IMR-90 (cell line): ENCODE measurements around the gene MFN2. TPM values are rescaled to one million over a fixed set of nuclear protein-coding genes. Genes with fewer than 3 reads are reported as not detected.

Experiments used
- ATAC-seq: fragments of 200-7000 bp; cut with Tn5 transposase; 2 replicates; pipeline ENCODE4 v1.9.1; 2020; ENCODE audit warnings: low read depth, mild to moderate bottlenecking, moderate library complexity
- BruUV-seq: library from RNA; stranded (reverse); fragments of 400-500 nt; replicated peaks from 2 replicates; lab custom pipeline; 2021; lab: Mats Ljungman, UMichigan
- CTCF ChIA-PET: fragments of 300-600 bp; formaldehyde crosslinking; extraction: SDS; loops from one replicate; lab custom pipeline; 2021; ENCODE audit warnings: antibody characterized with exemption; lab: Yijun Ruan, JAX
- POLR2A ChIA-PET: fragments of 300-600 bp; sonication (Branson Sonifier 250); formaldehyde crosslinking; loops from one replicate; lab custom pipeline; 2022; ENCODE audit warnings: antibody characterized with exemption; ENCODE audit not compliant: unreplicated experiment; lab: Charles Lee
- DNase-seq: peaks from one replicate; pipeline ENCODE4 v3.0.0; 2013
- H2AFZ ChIP-seq: replicated peaks from 2 replicates; pipeline ENCODE3; 2013; ENCODE audit warnings: low read length, mild to moderate bottlenecking; ENCODE audit not compliant: poor library complexity
- H2AK5ac ChIP-seq: 2 replicates; pipeline ENCODE4 v1.6.1; 2013; ENCODE audit warnings: low read depth, low read length, inconsistent platforms
- H2AK9ac ChIP-seq: replicated peaks from 2 replicates; pipeline ENCODE3; 2013; ENCODE audit warnings: mild to moderate bottlenecking, low read depth, low read length, moderate library complexity; ENCODE audit not compliant: poor library complexity
- H2BK120ac ChIP-seq: 2 replicates; pipeline ENCODE4 v1.6.1; 2013; ENCODE audit warnings: low read depth, low read length, inconsistent platforms
- H2BK15ac ChIP-seq: 3 replicates; pipeline ENCODE4 v1.6.1; 2013; ENCODE audit warnings: low read depth, low read length, inconsistent platforms
- H2BK20ac ChIP-seq: 2 replicates; pipeline ENCODE4 v1.6.1; 2013; ENCODE audit warnings: low read depth, mild to moderate bottlenecking, inconsistent platforms, low read length, moderate library complexity
- H2BK5ac ChIP-seq: 2 replicates; pipeline ENCODE4 v1.6.1; 2013; ENCODE audit warnings: mild to moderate bottlenecking, low read depth, low read length, inconsistent platforms; ENCODE audit not compliant: poor library complexity, severe bottlenecking
- H3K14ac ChIP-seq: replicated peaks from 2 replicates; pipeline ENCODE4 v1.6.1; 2013; ENCODE audit warnings: low read depth, low read length, inconsistent platforms
- H3K18ac ChIP-seq: 2 replicates; pipeline ENCODE4 v1.6.1; 2013; ENCODE audit warnings: low read depth, low read length, control low read depth
- H3K23ac ChIP-seq: 2 replicates; pipeline ENCODE4 v1.6.1; 2013; ENCODE audit warnings: low read depth, low read length, inconsistent platforms
- H3K27ac ChIP-seq: 2 replicates; pipeline ENCODE4 v1.5.1; 2013; ENCODE audit warnings: mild to moderate bottlenecking, control low read depth, low read length; ENCODE audit not compliant: insufficient read depth
- H3K27me3 ChIP-seq: 2 replicates; pipeline ENCODE4 v1.6.1; 2013; ENCODE audit warnings: low read length; ENCODE audit not compliant: control insufficient read depth, insufficient read depth
- H3K36me3 ChIP-seq: 2 replicates; pipeline ENCODE4 v1.6.1; 2013; ENCODE audit warnings: low read length, mixed read lengths; ENCODE audit not compliant: control insufficient read depth, insufficient read depth
- H3K4ac ChIP-seq: 2 replicates; pipeline ENCODE4 v1.6.1; 2013; ENCODE audit warnings: low read depth, low read length, inconsistent platforms
- H3K4me1 ChIP-seq: 2 replicates; pipeline ENCODE4 v1.6.1; 2013; ENCODE audit warnings: low read length, mixed read lengths; ENCODE audit not compliant: control insufficient read depth, insufficient read depth
- H3K4me2 ChIP-seq: 2 replicates; pipeline ENCODE4 v1.6.1; 2013; ENCODE audit warnings: low read depth, mild to moderate bottlenecking, control low read depth, low read length, moderate library complexity
- H3K4me3 ChIP-seq: 2 replicates; pipeline ENCODE4 v1.5.1; 2013; ENCODE audit warnings: low read depth, mild to moderate bottlenecking, control low read depth, low read length, moderate library complexity; ENCODE audit not compliant: insufficient read depth
- H3K56ac ChIP-seq: 2 replicates; pipeline ENCODE4 v1.6.1; 2013; ENCODE audit warnings: low read length, inconsistent platforms; ENCODE audit not compliant: insufficient read depth; ENCODE audit errors: extremely low read depth
- H3K79me1 ChIP-seq, 2 experiments: 2 replicates each; pipeline ENCODE4 v1.6.1; 2013; ENCODE audit warnings: low read length in 2 of 2, inconsistent platforms in 1 of 2, low read depth in 1 of 2
- H3K9ac ChIP-seq: 2 replicates; pipeline ENCODE4 v1.6.1; 2013; ENCODE audit warnings: low read depth, low read length, control low read depth
- H3K9me1 ChIP-seq: 2 replicates; pipeline ENCODE4 v1.6.1; 2013; ENCODE audit warnings: low read length, inconsistent platforms; ENCODE audit not compliant: insufficient read depth
- H3K9me3 ChIP-seq: 2 replicates; pipeline ENCODE4 v1.6.1; 2013; ENCODE audit warnings: low read length; ENCODE audit not compliant: control insufficient read depth, insufficient read depth
- H4K20me1 ChIP-seq: 2 replicates; pipeline ENCODE4 v1.6.1; 2013; ENCODE audit warnings: low read length, inconsistent platforms; ENCODE audit not compliant: insufficient read depth
- H4K5ac ChIP-seq: 2 replicates; pipeline ENCODE4 v1.6.1; 2013; ENCODE audit warnings: mild to moderate bottlenecking, low read depth, low read length, control low read depth
- H4K8ac ChIP-seq, 2 experiments: 2 replicates each; pipeline ENCODE4 v1.6.1; 2013; ENCODE audit warnings: low read depth in 2 of 2, low read length in 2 of 2, control low read depth in 1 of 2, inconsistent platforms in 1 of 2
- H4K91ac ChIP-seq: 2 replicates; pipeline ENCODE4 v1.6.1; 2013; ENCODE audit warnings: low read depth, low read length, inconsistent platforms; ENCODE audit not compliant: insufficient read depth
- BHLHE40 ChIP-seq: fragments of 150-350 bp; IDR thresholded peaks from 2 replicates; pipeline ENCODE4 v1.6.1; 2016; ENCODE audit warnings: mild to moderate bottlenecking, low read depth, low read length
- CEBPB ChIP-seq: IDR thresholded peaks from 2 replicates; pipeline ENCODE4 v1.6.1; 2012; ENCODE audit warnings: low read depth, low read length, improper control_type of control experiment
- CHD1 ChIP-seq: IDR thresholded peaks from 2 replicates; pipeline ENCODE4 v1.6.1; 2012; ENCODE audit warnings: low read depth, low read length, improper control_type of control experiment
- CTCF ChIP-seq: conservative IDR thresholded peaks from 2 replicates; pipeline ENCODE4 v1.5.1; 2012; ENCODE audit warnings: mild to moderate bottlenecking, low read depth, low read length, improper control_type of control experiment
- FOS ChIP-seq: fragments of 150-350 bp; IDR thresholded peaks from 2 replicates; pipeline ENCODE4 v1.6.1; 2016; ENCODE audit warnings: low read depth, low read length
- MAFK ChIP-seq: IDR thresholded peaks from 2 replicates; pipeline ENCODE4 v1.6.1; 2012; ENCODE audit warnings: low read depth, low read length, improper control_type of control experiment
- MAZ ChIP-seq: IDR thresholded peaks from 2 replicates; pipeline ENCODE4 v1.6.1; 2012; ENCODE audit warnings: low read depth, mild to moderate bottlenecking, low read length, improper control_type of control experiment, moderate library complexity, borderline replicate concordance
- MXI1 ChIP-seq: IDR thresholded peaks from 2 replicates; pipeline ENCODE4 v1.6.1; 2012; ENCODE audit warnings: low read depth, mild to moderate bottlenecking, low read length, moderate library complexity, borderline replicate concordance
- NFE2L2 ChIP-seq: fragments of 150-350 bp; IDR thresholded peaks from 2 replicates; pipeline ENCODE4 v1.6.1; 2016; ENCODE audit warnings: low read depth, mild to moderate bottlenecking, low read length
- POLR2A ChIP-seq: IDR thresholded peaks from 2 replicates; pipeline ENCODE4 v1.6.1; 2012; ENCODE audit warnings: mild to moderate bottlenecking, low read depth, low read length
- RAD21 ChIP-seq: IDR thresholded peaks from 2 replicates; pipeline ENCODE4 v1.6.1; 2012; ENCODE audit warnings: low read length, improper control_type of control experiment
- RCOR1 ChIP-seq: IDR thresholded peaks from 2 replicates; pipeline ENCODE4 v1.6.1; 2012; ENCODE audit warnings: mild to moderate bottlenecking, low read length, improper control_type of control experiment; ENCODE audit not compliant: insufficient replicate concordance
- RFX5 ChIP-seq: IDR thresholded peaks from 2 replicates; pipeline ENCODE4 v1.8.0; 2012; ENCODE audit warnings: low read depth, mild to moderate bottlenecking, low read length, moderate library complexity
- SMC3 ChIP-seq: fragments of 150-350 bp; IDR thresholded peaks from 2 replicates; pipeline ENCODE4 v1.6.1; 2016; ENCODE audit warnings: low read depth, mild to moderate bottlenecking, antibody characterized with exemption, low read length, moderate library complexity
- USF2 ChIP-seq: fragments of 150-350 bp; IDR thresholded peaks from 2 replicates; pipeline ENCODE4 v1.6.1; 2017; ENCODE audit warnings: mild to moderate bottlenecking, antibody characterized with exemption, low read length, low read depth
- WGBS, 2 experiments: methylation state at CpG; one replicate each; pipeline versions ENCODE4 v1.1.5 to v1.1.7; 2013; ENCODE audit warnings: missing lambda C conversion rate in 2 of 2; ENCODE audit not compliant: insufficient read length in 1 of 2; ENCODE audit errors: extremely low coverage in 2 of 2; 5-methylcytosine and 5-hydroxymethylcytosine counted together
- dilution Hi-C: fragments of 300-500 bp; cut with HindIII; formaldehyde crosslinking; loops from one replicate; pipeline ENCODE4 v1.14.3; 2018; ENCODE audit warnings: low sequenced_read_pairs; ENCODE audit not compliant: unreplicated experiment
- in situ Hi-C: fragments of 300-500 bp; cut with MboI; formaldehyde crosslinking; loops from 3 replicates; pipeline ENCODE4 v1.14.3; 2019; ENCODE audit warnings: low sequenced_read_pairs, inconsistent platforms, mixed read lengths
- intact Hi-C: fragments of 100-400 bp; cut with micrococcal nuclease; formaldehyde crosslinking; loops from 2 replicates; pipeline ENCODE4 v1.10.0; 2022
- polyA plus RNA-seq, 3 experiments: library from polyadenylated mRNA; depleted of rRNA; stranded (reverse); fragments of >200 nt; gene quantifications; 2 replicates each; pipeline ENCODE4 v1.2.3, GENCODE V29; 2012; ENCODE audit warnings: low replicate concordance in 1 of 3
- total RNA-seq: library from RNA; depleted of rRNA; stranded (reverse); fragments of >200 nt; gene quantifications from 2 replicates; pipeline ENCODE4 v1.2.3, GENCODE V29; 2012
- TF ChIP-seq, protein P1 (sequence below): fragments of 150-350 bp; IDR thresholded peaks from 2 replicates; pipeline ENCODE4 v1.6.1; 2016; ENCODE audit warnings: low read depth, mild to moderate bottlenecking, low read length, moderate library complexity, borderline replicate concordance

The MFN2 gene
- total and polyA plus RNA-seq, 2 of the 4 experiments (the other 2 are of a cell fraction) = 52.8 to 84.2 TPM

- H2BK20ac ChIP-seq = no peak overlapping the region
- H3K9ac ChIP-seq = no peak overlapping the region
- no peak overlapping the region for H2BK120ac ChIP-seq
- H4K8ac ChIP-seq = no peak overlapping the region
- H3K4me2 ChIP-seq = no peak overlapping the region
- peaks cover 2% of the 10 kb centered on the region; the same call in 1 of the 2 replicates for H3K4me1 ChIP-seq
- H3K14ac ChIP-seq = no peak overlapping the region
- no peak overlapping the region for H2AK5ac ChIP-seq
- H3K56ac ChIP-seq = no peak overlapping the region
- ChIA-PET CTCF (no interaction called here), POLR2A (no interaction called here)
- no peak overlapping the region for H4K5ac ChIP-seq
- TF ChIP-seq CTCF (no peak), BHLHE40 (no peak), RAD21 (no peak), RCOR1 (no peak), SMC3 (no peak), POLR2A (no peak), CHD1 (no peak), RFX5 (no peak), FOS (no peak), MXI1 (no peak), CEBPB (no peak), MAZ (no peak), USF2 (no peak), MAFK (no peak), NFE2L2 (no peak)
- TF ChIP-seq, protein P1, sequence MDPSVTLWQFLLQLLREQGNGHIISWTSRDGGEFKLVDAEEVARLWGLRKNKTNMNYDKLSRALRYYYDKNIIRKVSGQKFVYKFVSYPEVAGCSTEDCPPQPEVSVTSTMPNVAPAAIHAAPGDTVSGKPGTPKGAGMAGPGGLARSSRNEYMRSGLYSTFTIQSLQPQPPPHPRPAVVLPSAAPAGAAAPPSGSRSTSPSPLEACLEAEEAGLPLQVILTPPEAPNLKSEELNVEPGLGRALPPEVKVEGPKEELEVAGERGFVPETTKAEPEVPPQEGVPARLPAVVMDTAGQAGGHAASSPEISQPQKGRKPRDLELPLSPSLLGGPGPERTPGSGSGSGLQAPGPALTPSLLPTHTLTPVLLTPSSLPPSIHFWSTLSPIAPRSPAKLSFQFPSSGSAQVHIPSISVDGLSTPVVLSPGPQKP = no peak
- peaks cover 43% of the 10 kb centered on the region for H3K27me3 ChIP-seq
- no peak overlapping the region for H3K18ac ChIP-seq
- DNase-seq = no peak
- H3K79me1 ChIP-seq = no peaks in the 10 kb centered on the region
- H2AFZ ChIP-seq = no peak overlapping the region
- intact Hi-C loops = no loop called here
- ATAC-seq = no peak
- dilution Hi-C loops = no loop called here
- H3K4ac ChIP-seq = no peak overlapping the region
- WGBS, 2 experiments = 58% methylated on average over 3 of the region's 3 CpGs; no CpG with 5 or more reads in 1 of the 2 experiments
- peaks cover 12% of the 10 kb centered on the region for H3K9me3 ChIP-seq
- H3K27ac ChIP-seq = no peak overlapping the region
- H3K9me1 ChIP-seq = no peaks in the 10 kb centered on the region
- H4K20me1 ChIP-seq = no peaks in the 10 kb centered on the region
- BruUV-seq = no TSS peak
- in situ Hi-C loops = no loop called here
- H3K23ac ChIP-seq = no peak overlapping the region
- H3K36me3 ChIP-seq = no peaks in the 10 kb centered on the region
- no peak overlapping the region for H2AK9ac ChIP-seq
- H2BK15ac ChIP-seq = no peak overlapping the region
- H4K91ac ChIP-seq = no peak overlapping the region
- no peak overlapping the region for H2BK5ac ChIP-seq
- no peak overlapping the region for H3K4me3 ChIP-seq
These were observed 79.0 kb downstream of the MFN2 start for GRCh38 chr1:12059226-12059625.
